C4-2B (cell line): ENCODE measurements around the gene HACE1.

Experiments
- ZFX ChIP-seq: fragments of 450-650 bp; IDR thresholded peaks from 2 replicates; pipeline ENCODE4 v1.6.1; 2017
- TF ChIP-seq, protein P1 (sequence below): fragments of 450-650 bp; conservative IDR thresholded peaks from 2 replicates; pipeline ENCODE4 v1.5.1; 2017; ENCODE audit warnings: mild to moderate bottlenecking

DNA sequence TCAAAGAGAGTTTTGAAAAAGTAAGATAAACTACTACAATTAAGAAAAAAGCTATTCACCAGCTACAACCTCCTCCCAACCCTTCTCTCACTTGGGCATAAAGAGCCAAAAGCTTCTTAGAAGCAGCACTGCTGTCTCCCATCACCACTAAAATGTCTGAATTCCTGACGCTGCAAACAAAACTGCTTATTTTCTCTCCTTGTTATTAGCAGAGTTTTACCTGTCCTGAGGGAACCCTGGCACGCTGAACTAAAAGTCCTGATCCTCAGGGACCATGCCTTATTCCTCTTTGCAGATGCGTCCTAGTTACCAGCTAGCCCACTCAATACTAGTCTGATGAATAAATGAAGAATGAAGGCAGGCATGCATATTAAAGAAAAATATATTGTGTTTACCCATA is 1.1 kb downstream of the HACE1 start:
- TF ChIP-seq, protein P1, sequence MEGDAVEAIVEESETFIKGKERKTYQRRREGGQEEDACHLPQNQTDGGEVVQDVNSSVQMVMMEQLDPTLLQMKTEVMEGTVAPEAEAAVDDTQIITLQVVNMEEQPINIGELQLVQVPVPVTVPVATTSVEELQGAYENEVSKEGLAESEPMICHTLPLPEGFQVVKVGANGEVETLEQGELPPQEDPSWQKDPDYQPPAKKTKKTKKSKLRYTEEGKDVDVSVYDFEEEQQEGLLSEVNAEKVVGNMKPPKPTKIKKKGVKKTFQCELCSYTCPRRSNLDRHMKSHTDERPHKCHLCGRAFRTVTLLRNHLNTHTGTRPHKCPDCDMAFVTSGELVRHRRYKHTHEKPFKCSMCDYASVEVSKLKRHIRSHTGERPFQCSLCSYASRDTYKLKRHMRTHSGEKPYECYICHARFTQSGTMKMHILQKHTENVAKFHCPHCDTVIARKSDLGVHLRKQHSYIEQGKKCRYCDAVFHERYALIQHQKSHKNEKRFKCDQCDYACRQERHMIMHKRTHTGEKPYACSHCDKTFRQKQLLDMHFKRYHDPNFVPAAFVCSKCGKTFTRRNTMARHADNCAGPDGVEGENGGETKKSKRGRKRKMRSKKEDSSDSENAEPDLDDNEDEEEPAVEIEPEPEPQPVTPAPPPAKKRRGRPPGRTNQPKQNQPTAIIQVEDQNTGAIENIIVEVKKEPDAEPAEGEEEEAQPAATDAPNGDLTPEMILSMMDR = no peak
- TF ChIP-seq ZFX = no peak
